Hepatocyte (in vitro differentiated cells): ENCODE data around the gene CTNNA3. TPM values are rescaled to one million over a fixed set of nuclear protein-coding genes. Genes with fewer than 3 reads are reported as not detected.

Source experiments
- DNase-seq: peaks from one replicate; pipeline ENCODE4 v3.0.0-alpha.2; 2016; ENCODE audit warnings: low spot score
- H2AFZ ChIP-seq: fragments of 200-600 bp; sonication (generic); 2 replicates; pipeline ENCODE4 v1.6.0; 2016; ENCODE audit warnings: antibody characterized with exemption, mild to moderate bottlenecking
- H3K27ac ChIP-seq: fragments of 200-600 bp; sonication (generic); 2 replicates; pipeline ENCODE4 v1.5.1; 2016; ENCODE audit warnings: mild to moderate bottlenecking
- H3K27me3 ChIP-seq: fragments of 200-600 bp; sonication (generic); 2 replicates; pipeline ENCODE4 v1.6.1; 2016
- H3K36me3 ChIP-seq: fragments of 200-600 bp; sonication (generic); replicated peaks from 2 replicates; pipeline ENCODE4 v1.5.1; 2016; ENCODE audit warnings: low read depth; ENCODE audit not compliant: insufficient read depth
- H3K4me1 ChIP-seq: fragments of 200-600 bp; sonication (generic); 2 replicates; pipeline ENCODE4 v1.5.1; 2016; ENCODE audit warnings: mild to moderate bottlenecking, moderate library complexity; ENCODE audit not compliant: insufficient read depth
- H3K4me2 ChIP-seq: fragments of 200-600 bp; sonication (generic); 2 replicates; pipeline ENCODE4 v1.6.0; 2016
- H3K4me3 ChIP-seq: fragments of 200-600 bp; sonication (generic); 2 replicates; pipeline ENCODE4 v1.5.1; 2016; ENCODE audit warnings: mild to moderate bottlenecking
- H3K79me2 ChIP-seq: fragments of 200-600 bp; sonication (generic); 2 replicates; pipeline ENCODE4 v1.6.0; 2017; ENCODE audit warnings: mild to moderate bottlenecking
- H3K9me2 ChIP-seq: fragments of 200-600 bp; sonication (generic); replicated peaks from 2 replicates; pipeline ENCODE4 v1.6.0; 2017; ENCODE audit warnings: mild to moderate bottlenecking; ENCODE audit not compliant: insufficient read depth
- H3K9me3 ChIP-seq: fragments of 200-600 bp; sonication (generic); 2 replicates; pipeline ENCODE4 v1.5.1; 2016; ENCODE audit warnings: low read depth, mild to moderate bottlenecking
- H4K20me1 ChIP-seq: fragments of 200-600 bp; sonication (generic); 2 replicates; pipeline ENCODE4 v1.6.0; 2016; ENCODE audit warnings: mild to moderate bottlenecking; ENCODE audit not compliant: insufficient read depth, poor library complexity, severe bottlenecking
- EZH2 ChIP-seq: fragments of 200-600 bp; sonication (generic); IDR thresholded peaks from 2 replicates; pipeline ENCODE4 v1.6.1; 2016; ENCODE audit warnings: antibody characterized with exemption, mild to moderate bottlenecking, borderline replicate concordance
- EZH2phosphoT487 ChIP-seq: fragments of 200-600 bp; sonication (generic); IDR thresholded peaks from one replicate; pipeline ENCODE4 v1.6.1; 2018; ENCODE audit warnings: antibody characterized with exemption, mild to moderate bottlenecking, low read depth, moderate library complexity; ENCODE audit not compliant: unreplicated experiment, severe bottlenecking
- WGBS: methylation state at CpG from one replicate; pipeline ENCODE4 v1.1.6; 2016; ENCODE audit warnings: low lambda C conversion rate; ENCODE audit errors: missing lambda C conversion rate; 5-methylcytosine and 5-hydroxymethylcytosine counted together
- polyA plus RNA-seq: library from polyadenylated mRNA; unstranded; fragments of >200 nt; fragmentation: Nextera tagmentation; extraction: Ambion mirVana; gene quantifications from 2 replicates; pipeline ENCODE4 v1.2.1, GENCODE V29; 2016
- total RNA-seq: library from RNA; depleted of rRNA; stranded (reverse); fragments of >200 nt; gene quantifications from 2 replicates; pipeline ENCODE4 v1.2.3, GENCODE V29; 2014
- TF ChIP-seq, protein P1 (sequence below): fragments of 200-600 bp; sonication (generic); IDR thresholded peaks from 2 replicates; pipeline ENCODE4 v1.5.1; 2016; ENCODE audit warnings: antibody characterized with exemption, mild to moderate bottlenecking; ENCODE audit not compliant: poor library complexity

CTNNA3 gene
- total and polyA plus RNA-seq, 2 experiments from 2014 or later: 12.9 to 25.9 TPM

- Histone ChIP-seq H4K20me1 (no peaks in the 10 kb centered on the region), H2AFZ (no peak overlapping the region), H3K4me3 (no peak overlapping the region), H3K79me2 (no peaks in the 10 kb centered on the region), H3K9me2 (no peaks in the 10 kb centered on the region), H3K4me2 (no peak overlapping the region), H3K27ac (no peak overlapping the region), H3K4me1 (no peaks in the 10 kb centered on the region), H3K36me3 (no peaks in the 10 kb centered on the region), H3K27me3 (no peaks in the 10 kb centered on the region), H3K9me3 (no peaks in the 10 kb centered on the region)
- 97% methylated on average over 1 of the region's 1 CpG for WGBS
- no peak for DNase-seq
- TF ChIP-seq EZH2phosphoT487 (no peak), EZH2 (no peak)
- TF ChIP-seq, protein P1, sequence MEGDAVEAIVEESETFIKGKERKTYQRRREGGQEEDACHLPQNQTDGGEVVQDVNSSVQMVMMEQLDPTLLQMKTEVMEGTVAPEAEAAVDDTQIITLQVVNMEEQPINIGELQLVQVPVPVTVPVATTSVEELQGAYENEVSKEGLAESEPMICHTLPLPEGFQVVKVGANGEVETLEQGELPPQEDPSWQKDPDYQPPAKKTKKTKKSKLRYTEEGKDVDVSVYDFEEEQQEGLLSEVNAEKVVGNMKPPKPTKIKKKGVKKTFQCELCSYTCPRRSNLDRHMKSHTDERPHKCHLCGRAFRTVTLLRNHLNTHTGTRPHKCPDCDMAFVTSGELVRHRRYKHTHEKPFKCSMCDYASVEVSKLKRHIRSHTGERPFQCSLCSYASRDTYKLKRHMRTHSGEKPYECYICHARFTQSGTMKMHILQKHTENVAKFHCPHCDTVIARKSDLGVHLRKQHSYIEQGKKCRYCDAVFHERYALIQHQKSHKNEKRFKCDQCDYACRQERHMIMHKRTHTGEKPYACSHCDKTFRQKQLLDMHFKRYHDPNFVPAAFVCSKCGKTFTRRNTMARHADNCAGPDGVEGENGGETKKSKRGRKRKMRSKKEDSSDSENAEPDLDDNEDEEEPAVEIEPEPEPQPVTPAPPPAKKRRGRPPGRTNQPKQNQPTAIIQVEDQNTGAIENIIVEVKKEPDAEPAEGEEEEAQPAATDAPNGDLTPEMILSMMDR: no peak
Measured at GRCh38 chr10:67015225-67015624, 680.8 kb downstream of the CTNNA3 start.

GRCh38 chr10:67011981-67012380, 684.0 kb downstream of the CTNNA3 start:
- TF ChIP-seq EZH2phosphoT487: no peak
- TF ChIP-seq, protein P1: no peak
- TF ChIP-seq EZH2: no peak
- no peaks in the 10 kb centered on the region for H3K9me3 ChIP-seq
- 94% methylated on average over 3 of the region's 3 CpGs for WGBS

GRCh38 chr10:67011480-67011879, 684.5 kb downstream of the CTNNA3 start:
- no peak for DNase-seq
- no peaks in the 10 kb centered on the region for H3K9me2 ChIP-seq
- no peaks in the 10 kb centered on the region for H3K27me3 ChIP-seq
- WGBS: 97% methylated on average over 1 of the region's 1 CpG
- TF ChIP-seq EZH2phosphoT487: no peak
- TF ChIP-seq, protein P1: no peak
- TF ChIP-seq EZH2: no peak
- no peaks in the 10 kb centered on the region for H3K9me3 ChIP-seq
- no peak overlapping the region for H2AFZ ChIP-seq
- H3K4me3 ChIP-seq: no peak overlapping the region
- H3K27ac ChIP-seq: no peak overlapping the region
- no peaks in the 10 kb centered on the region for H4K20me1 ChIP-seq
- no peak overlapping the region for H3K4me2 ChIP-seq
- no peaks in the 10 kb centered on the region for H3K79me2 ChIP-seq
- no peaks in the 10 kb centered on the region for H3K36me3 ChIP-seq
- H3K4me1 ChIP-seq: no peaks in the 10 kb centered on the region

More at GRCh38 chr10:67011981-67012380, 684.0 kb downstream of the CTNNA3 start:
- no peaks in the 10 kb centered on the region for H3K36me3 ChIP-seq
- no peaks in the 10 kb centered on the region for H4K20me1 ChIP-seq
- H3K27ac ChIP-seq: no peak overlapping the region
- H3K4me1 ChIP-seq: no peaks in the 10 kb centered on the region
- DNase-seq: no peak
- H3K79me2 ChIP-seq: no peaks in the 10 kb centered on the region
- H3K4me2 ChIP-seq: no peak overlapping the region
- no peak overlapping the region for H2AFZ ChIP-seq
- no peaks in the 10 kb centered on the region for H3K27me3 ChIP-seq
- H3K4me3 ChIP-seq: no peak overlapping the region
- no peaks in the 10 kb centered on the region for H3K9me2 ChIP-seq

DNA sequence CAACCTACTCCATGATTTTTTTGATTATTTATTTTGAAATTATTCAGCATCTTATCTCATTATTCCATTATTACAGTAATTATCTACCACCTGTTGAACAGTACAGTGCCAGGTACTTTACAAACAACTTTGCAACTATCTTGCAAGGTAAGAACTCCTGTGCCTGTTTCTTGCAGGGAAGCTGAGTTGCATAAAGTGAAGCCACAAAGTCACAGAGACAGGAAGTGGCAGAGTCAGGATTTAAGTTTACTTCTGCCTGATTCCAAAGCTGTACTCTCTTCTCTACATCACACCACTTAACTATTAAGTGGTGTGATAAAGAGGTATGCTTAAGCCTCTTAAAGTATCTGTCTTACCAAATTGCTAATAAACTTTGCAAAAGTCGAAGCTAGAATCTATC, 690.0 kb downstream of the CTNNA3 start:
- 42% methylated on average over 1 of the region's 1 CpG for WGBS
- no peaks in the 10 kb centered on the region for H3K9me2 ChIP-seq
- H4K20me1 ChIP-seq: no peaks in the 10 kb centered on the region
- H3K27ac ChIP-seq: no peak overlapping the region
- TF ChIP-seq EZH2phosphoT487: no peak
- TF ChIP-seq EZH2: no peak
- TF ChIP-seq, protein P1: no peak
- DNase-seq: no peak
- H3K9me3 ChIP-seq: no peaks in the 10 kb centered on the region
- H3K4me2 ChIP-seq: no peak overlapping the region
- no peaks in the 10 kb centered on the region for H3K27me3 ChIP-seq
- H3K4me1 ChIP-seq: no peaks in the 10 kb centered on the region
- H3K4me3 ChIP-seq: no peak overlapping the region
- H3K36me3 ChIP-seq: no peaks in the 10 kb centered on the region
- no peaks in the 10 kb centered on the region for H3K79me2 ChIP-seq
- no peak overlapping the region for H2AFZ ChIP-seq
